ENCODE results near the gene ARHGDIG. TPM values are rescaled to one million over a fixed set of nuclear protein-coding genes. Genes with fewer than 3 reads are reported as not detected.

The ARHGDIG gene
- total RNA-seq, 1 donor, result not detected

- Histone ChIP-seq H3K27ac (ENCODE audit: low read depth, low read length) (no peak overlapping the region), H4K20me1 (ENCODE audit: insufficient read depth, low read length) (peaks cover 56% of the 10 kb centered on the region), H3K9me3 (ENCODE audit: low read depth, low read length) (no peaks in the 10 kb centered on the region), H3K27me3 (ENCODE audit: insufficient read depth, low read length) (no peaks in the 10 kb centered on the region), H3K79me2 (ENCODE audit: insufficient read depth, low read length) (peaks cover 70% of the 10 kb centered on the region), H3K4me3 (ENCODE audit: insufficient read depth, low read length) (no peak overlapping the region), H2AFZ (ENCODE audit: low read length) (no peak overlapping the region), H3K4me1 (ENCODE audit: insufficient read depth, low read length) (peaks cover 13% of the 10 kb centered on the region), H3K4me2 (ENCODE audit: insufficient read depth, low read length) (no peak overlapping the region), H3K36me3 (ENCODE audit: insufficient read depth, low read length) (no peaks in the 10 kb centered on the region)
- DNase-seq (ENCODE audit: insufficient read length, low spot score, missing footprints), result no peak
- no peak for TF ChIP-seq CTCF (IDR thresholded peaks at IDR 0.05; ENCODE audit: extremely low read depth, low read depth, low read length)
Observed at GRCh38 chr16:324201-324450, 43.7 kb downstream of the ARHGDIG start.

GRCh38 chr16:324451-325334, 44.3 kb downstream of the ARHGDIG start:
- no peak overlapping the region for H3K27ac ChIP-seq (ENCODE audit: low read depth, low read length)

GRCh38 chr16:325375-326145, 45.2 kb downstream of the ARHGDIG start:
- H3K27ac ChIP-seq (ENCODE audit: low read depth, low read length), result no peak overlapping the region
- peak; percentile 46 for DNase-seq (ENCODE audit: insufficient read length, low spot score, missing footprints)

More at GRCh38 chr16:324451-325334, 44.3 kb downstream of the ARHGDIG start:
- TF ChIP-seq CTCF (IDR thresholded peaks at IDR 0.05; ENCODE audit: extremely low read depth, low read depth, low read length), result no peak
- Histone ChIP-seq H3K4me2 (ENCODE audit: insufficient read depth, low read length) (no peak overlapping the region), H3K36me3 (ENCODE audit: insufficient read depth, low read length) (no peaks in the 10 kb centered on the region), H3K79me2 (ENCODE audit: insufficient read depth, low read length) (peaks cover 64% of the 10 kb centered on the region), H3K4me3 (ENCODE audit: insufficient read depth, low read length) (no peak overlapping the region), H3K27me3 (ENCODE audit: insufficient read depth, low read length) (no peaks in the 10 kb centered on the region), H4K20me1 (ENCODE audit: insufficient read depth, low read length) (peaks cover 52% of the 10 kb centered on the region), H3K4me1 (ENCODE audit: insufficient read depth, low read length) (peaks cover 13% of the 10 kb centered on the region), H2AFZ (ENCODE audit: low read length) (no peak overlapping the region), H3K9me3 (ENCODE audit: low read depth, low read length) (no peaks in the 10 kb centered on the region)
- peak; percentile 72 for DNase-seq (ENCODE audit: insufficient read length, low spot score, missing footprints)

More at GRCh38 chr16:325375-326145, 45.2 kb downstream of the ARHGDIG start:
- Histone ChIP-seq H2AFZ (ENCODE audit: low read length) (no peak overlapping the region), H3K79me2 (ENCODE audit: insufficient read depth, low read length) (peaks cover 65% of the 10 kb centered on the region), H3K4me3 (ENCODE audit: insufficient read depth, low read length) (no peak overlapping the region), H3K4me2 (ENCODE audit: insufficient read depth, low read length) (no peak overlapping the region), H3K4me1 (ENCODE audit: insufficient read depth, low read length) (peaks cover 13% of the 10 kb centered on the region), H3K27me3 (ENCODE audit: insufficient read depth, low read length) (no peaks in the 10 kb centered on the region), H4K20me1 (ENCODE audit: insufficient read depth, low read length) (peaks cover 59% of the 10 kb centered on the region), H3K36me3 (ENCODE audit: insufficient read depth, low read length) (no peaks in the 10 kb centered on the region), H3K9me3 (ENCODE audit: low read depth, low read length) (no peaks in the 10 kb centered on the region)
- TF ChIP-seq CTCF (IDR thresholded peaks at IDR 0.05; ENCODE audit: extremely low read depth, low read depth, low read length), result no peak
